Posterior cingulate gyrus (tissue), 11 donors: Measurements from ENCODE around the gene GNG7.
"Not testable (repeated sequence)": the region's sequence is repeated elsewhere in the genome, so short reads cannot be mapped to it uniquely, and the experiment has no call there.

Experiments
- DNase-seq, 10 donors: peaks; one replicate each; pipeline versions ENCODE4 v3.0.0 to v3.0.0-alpha.2; 2020 to 2021; ENCODE audit warnings: mixed read lengths in 3 of 10
- intact Hi-C: fragments of 100-400 bp; cut with DNase I; formaldehyde crosslinking; loops from one replicate; pipeline ENCODE4 v1.15.1; 2023

The GNG7 gene

DNA sequence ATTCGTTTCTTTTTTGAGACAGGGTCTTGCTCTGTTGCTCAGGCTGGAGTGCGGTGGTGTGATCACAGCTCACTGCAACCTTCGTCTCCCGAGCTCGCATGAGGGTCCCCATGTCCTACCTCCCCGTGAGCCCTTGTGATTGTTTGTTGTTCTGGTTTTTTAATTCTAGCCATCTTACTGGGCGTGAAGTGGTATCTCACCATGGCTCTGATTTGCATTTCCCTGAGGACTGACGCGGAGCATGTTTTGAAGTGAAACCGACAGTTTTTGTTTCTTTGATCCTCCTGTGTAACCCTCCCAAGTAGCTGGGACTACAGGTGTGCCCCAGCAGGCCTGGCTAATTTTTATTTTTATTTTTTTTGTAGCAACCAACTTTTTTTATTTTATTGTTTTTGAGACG is 21.7 kb downstream of the GNG7 start:
- intact Hi-C loops: no loop called here

DNA sequence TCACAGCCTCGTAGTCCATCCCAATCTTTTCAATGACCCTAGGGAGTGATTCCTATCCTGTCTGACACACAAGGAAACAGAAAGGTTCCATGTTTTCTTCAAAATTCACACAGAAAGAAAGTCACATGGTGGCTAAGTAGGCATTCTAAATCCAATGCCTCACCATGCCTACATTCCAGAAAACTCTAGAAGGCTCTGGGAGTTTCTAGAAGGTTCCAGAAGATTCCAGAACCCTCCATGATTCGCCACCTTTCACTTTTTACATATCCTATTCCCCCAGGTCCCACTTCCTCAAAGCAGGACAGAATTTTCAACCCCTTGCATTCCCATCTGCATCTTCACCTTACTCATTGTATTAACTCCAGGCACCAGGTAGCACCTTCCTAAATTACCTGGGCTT is 23.1 kb downstream of the GNG7 start:
- intact Hi-C loops: no loop called here
- no peak for DNase-seq

More for the DNA sequence above, 21.7 kb downstream of the GNG7 start:
- no peak for DNase-seq

GRCh38 chr19:2678948-2679347 is 23.5 kb downstream of the GNG7 start:
- not testable (repeated sequence) for DNase-seq

DNA sequence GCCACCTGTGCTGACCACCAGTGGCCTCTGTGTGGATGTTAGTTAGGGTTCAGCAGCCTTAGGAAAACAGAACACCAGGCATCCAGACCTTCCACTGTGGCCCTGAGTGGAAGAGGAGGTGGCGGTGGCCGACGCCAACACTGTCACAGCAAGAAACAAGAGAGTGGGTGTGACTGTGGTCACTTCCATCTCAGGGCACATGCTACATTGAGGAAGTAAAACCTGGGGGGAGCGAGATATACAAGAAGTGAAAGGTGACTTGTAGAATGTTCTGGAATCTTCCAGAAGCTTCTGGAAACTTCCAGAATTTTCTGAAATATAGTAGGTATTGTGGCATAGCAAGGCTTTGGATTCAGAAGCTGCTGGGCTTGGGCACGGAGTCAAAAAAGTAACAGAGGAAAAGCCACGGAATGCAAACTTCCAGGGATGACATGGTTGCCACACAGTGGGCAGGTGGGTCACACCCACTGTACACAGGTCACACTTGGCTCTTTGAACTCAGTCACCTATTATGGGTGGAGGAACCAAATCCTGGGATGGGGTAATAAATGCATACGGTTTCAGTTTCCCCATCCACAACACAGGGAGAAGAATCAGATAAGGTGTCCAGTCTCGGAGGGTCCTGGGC is 24.3 kb downstream of the GNG7 start:
- no peak for DNase-seq
- intact Hi-C loops: no loop called here

More at GRCh38 chr19:2678948-2679347, 23.5 kb downstream of the GNG7 start:
- intact Hi-C loops: not testable (repeated sequence)

GRCh38 chr19:2676823-2677222 is 25.7 kb downstream of the GNG7 start:
- peak in 1 of 10 donors; percentile 87 for DNase-seq
- intact Hi-C loops: no loop called here

GRCh38 chr19:2675892-2676291 is 26.6 kb downstream of the GNG7 start:
- peak in 4 of 10 donors; percentile 21 to 92 (median 44) for DNase-seq
- intact Hi-C loops: no loop called here

GRCh38 chr19:2670217-2670616 is 32.3 kb downstream of the GNG7 start:
- DNase-seq: no peak
- intact Hi-C loops: no loop called here

- peak in 1 of 10 donors; percentile 18 for DNase-seq
- intact Hi-C loops: no loop called here
Observed at GRCh38 chr19:2668175-2668763, 34.2 kb downstream of the GNG7 start.

GRCh38 chr19:2667349-2667748 is 35.1 kb downstream of the GNG7 start:
- DNase-seq, intact Hi-C loops: not testable (repeated sequence)

- intact Hi-C loops: no loop called here
- DNase-seq: no peak
Observed at GRCh38 chr19:2666344-2666994, 36.0 kb downstream of the GNG7 start.

GRCh38 chr19:2665103-2665502 is 37.4 kb downstream of the GNG7 start:
- peak in 3 of 10 donors; percentile 37 to 89 (median 53) for DNase-seq
- intact Hi-C loops: no loop called here

DNA sequence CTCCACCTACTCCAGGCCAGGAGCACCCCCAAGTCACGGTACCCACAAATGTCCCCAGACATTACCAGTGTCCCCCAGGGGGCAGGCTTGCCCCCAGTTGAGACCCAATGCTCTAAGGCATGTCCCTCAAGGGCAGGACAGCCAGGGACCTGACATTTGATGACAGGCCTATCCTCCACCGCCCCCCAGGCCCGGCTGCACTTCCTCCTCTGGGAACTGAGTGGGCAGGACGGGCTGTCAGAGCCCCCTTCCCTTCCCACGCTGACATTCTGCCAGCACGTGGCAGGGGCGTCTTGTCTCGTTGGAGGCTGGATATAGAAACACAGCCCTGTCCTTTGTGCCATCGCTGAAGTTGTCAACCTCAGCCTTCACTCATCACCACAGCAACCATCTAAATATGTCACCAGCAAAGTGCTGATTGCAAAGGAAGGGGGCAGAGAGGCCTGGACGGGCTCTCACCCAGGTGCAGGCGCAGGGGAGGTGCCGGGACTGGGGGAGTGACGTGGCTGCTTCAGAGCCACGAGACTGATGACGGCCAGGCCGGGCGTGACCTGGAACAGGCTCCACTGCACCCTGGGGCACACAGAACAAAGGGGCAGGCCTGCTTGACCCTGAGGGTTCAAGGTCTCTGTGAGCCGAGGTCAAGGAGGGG is 38.4 kb downstream of the GNG7 start:
- DNase-seq: peak; percentile 29 to 95 (median 60)

GRCh38 chr19:2661615-2662014 is 40.9 kb downstream of the GNG7 start:
- no peak for DNase-seq
- intact Hi-C loops: no loop called here

More for the DNA sequence above, 38.4 kb downstream of the GNG7 start:
- intact Hi-C loops: no loop called here

GRCh38 chr19:2659856-2660432 is 42.5 kb downstream of the GNG7 start:
- DNase-seq: no peak

GRCh38 chr19:2656533-2656932 is 46.0 kb downstream of the GNG7 start:
- intact Hi-C loops: no loop called here
- DNase-seq: no peak

More at GRCh38 chr19:2659856-2660432, 42.5 kb downstream of the GNG7 start:
- intact Hi-C loops: no loop called here

DNA sequence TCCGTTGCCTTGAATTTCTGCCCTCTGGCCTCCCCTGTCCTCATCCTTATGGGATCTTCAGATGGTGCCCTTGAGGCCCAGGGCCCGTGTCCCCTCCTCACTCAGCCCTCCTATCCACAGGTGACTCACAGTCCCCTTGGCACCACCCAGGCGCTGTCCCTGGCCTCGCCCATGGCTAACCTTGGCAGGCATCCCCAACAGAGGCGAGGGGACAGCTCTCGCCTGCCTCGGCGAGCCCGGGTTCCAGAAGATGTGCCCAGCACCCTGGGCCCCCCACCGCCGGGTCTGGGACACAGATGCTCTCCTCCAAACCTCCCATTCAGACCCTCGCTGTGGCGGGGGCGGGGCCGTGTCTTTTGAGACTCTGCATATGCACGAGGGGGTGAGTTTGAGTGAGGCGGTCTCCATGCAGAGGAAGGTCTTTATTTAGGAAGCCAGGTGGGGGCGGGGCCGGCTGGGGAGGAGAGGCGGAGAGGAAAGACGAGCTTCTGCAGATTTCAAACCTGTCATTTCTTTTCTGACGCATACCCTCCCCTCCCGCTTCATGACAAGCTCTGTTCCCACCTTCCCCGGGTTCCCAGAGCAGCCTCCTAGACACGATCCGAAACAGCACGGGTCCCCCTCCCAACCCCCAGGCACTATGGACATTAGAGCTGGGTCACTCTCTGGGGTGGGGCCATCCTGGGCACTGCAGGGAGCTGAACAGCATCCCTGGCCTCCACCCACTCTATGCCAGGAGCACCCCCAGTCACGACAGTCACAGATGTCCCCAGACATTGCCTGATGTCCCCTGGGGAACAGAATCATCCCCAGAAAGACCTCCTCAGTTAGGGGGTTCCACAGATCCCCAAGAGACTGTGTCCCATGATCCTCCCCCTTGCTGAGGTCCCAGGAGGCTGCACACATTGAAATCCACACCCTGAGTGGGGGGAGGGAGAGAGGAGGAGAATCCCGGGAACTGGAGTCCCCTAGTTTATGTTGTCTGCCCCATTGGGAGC is 48.5 kb downstream of the GNG7 start:
- intact Hi-C loops: loop anchor here (5.0 kb wide), 2 partner anchors 33 to 218 kb away; no protein-coding TSS in a partner anchor
- peak in 2 of 10 donors; percentile 85 to 86 for DNase-seq

- peak in 1 of 10 donors; percentile 67 for DNase-seq
- intact Hi-C loops: loop anchor here (5.0 kb wide), 2 partner anchors 34 to 219 kb away; no protein-coding TSS in a partner anchor
Observed at GRCh38 chr19:2653218-2653617, 49.3 kb downstream of the GNG7 start.

DNA sequence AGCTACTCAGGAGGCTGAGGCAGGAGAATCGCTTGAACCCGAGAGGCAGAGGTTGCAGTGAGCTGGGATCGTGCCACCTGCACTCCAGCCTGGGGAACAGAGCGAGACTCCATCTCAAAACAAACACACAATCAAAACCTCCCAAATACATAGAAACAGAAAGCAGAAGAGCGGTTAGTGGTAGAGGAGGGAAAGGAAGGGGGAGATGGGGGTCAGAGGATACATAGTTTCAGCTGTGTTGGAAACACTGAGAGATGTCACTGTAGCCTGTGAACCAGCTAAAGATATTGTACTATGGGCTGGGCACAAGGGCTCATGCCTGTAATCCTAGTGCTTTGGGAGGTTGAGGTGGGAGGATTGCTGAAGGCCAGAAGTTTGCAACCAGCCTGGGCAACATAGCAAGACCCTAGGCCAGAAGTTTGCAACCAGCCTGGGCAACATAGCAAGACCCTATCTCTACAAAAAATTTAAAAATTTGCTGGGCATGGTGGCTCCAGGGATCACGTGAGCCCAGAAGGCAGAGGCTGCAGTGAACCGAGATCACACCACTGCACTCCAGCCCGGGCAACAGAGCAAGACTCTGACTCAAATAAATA is 49.9 kb downstream of the GNG7 start:
- intact Hi-C loops: loop anchor here (5.0 kb wide), 2 partner anchors 35 to 220 kb away; no protein-coding TSS in a partner anchor
- peak in 1 of 10 donors; percentile 36 for DNase-seq
